Gastroesophageal sphincter (tissue), 4 donors: ENCODE results near the gene PPP1R10. TPM values are rescaled to one million over a fixed set of nuclear protein-coding genes. Genes with fewer than 3 reads are reported as not detected.

Experiments used
- ATAC-seq: fragments of 150-250 bp; one replicate; pipeline ENCODE4 v1.9.1; 2016; ENCODE audit warnings: mild to moderate bottlenecking, moderate library complexity
- H3K27ac ChIP-seq, 4 donors: fragments of 200-600 bp; sonication (generic) in 3 of 4; 1 replicate in 3 of 4; 2 replicates in 1 of 4; pipeline ENCODE4 v1.5.1; 2016 to 2019
- H3K27me3 ChIP-seq: fragments of 200-600 bp; sonication (generic); one replicate; pipeline ENCODE4 v1.5.1; 2019
- H3K36me3 ChIP-seq, 2 donors: fragments of 200-600 bp; sonication (generic); one replicate each; pipeline ENCODE4 v1.5.1; 2019; ENCODE audit warnings: control low read depth in 1 of 2
- H3K4me1 ChIP-seq, 3 donors: fragments of 200-600 bp; sonication (generic); 1 replicate in 2 of 3; 2 replicates in 1 of 3; pipeline ENCODE4 v1.5.1; 2016 to 2019; ENCODE audit warnings: control low read depth in 2 of 3
- H3K4me3 ChIP-seq, 2 donors: fragments of 200-600 bp; sonication (generic); one replicate each; pipeline ENCODE4 v1.5.1; 2019; ENCODE audit warnings: mild to moderate bottlenecking in 1 of 2, moderate library complexity in 1 of 2
- H3K9me3 ChIP-seq, 3 donors: fragments of 200-600 bp; sonication (generic); one replicate each; pipeline ENCODE4 v1.5.1; 2017 to 2019; ENCODE audit warnings: control low read depth in 2 of 3
- CTCF ChIP-seq, 4 experiments: fragments of 200-600 bp in 2 of 4; fragments of 450-650 bp in 2 of 4; sonication (generic) in 1 of 4; IDR thresholded peaks; one replicate each; pipeline ENCODE4 v1.5.1; 2017 to 2019; ENCODE audit warnings: antibody characterized with exemption in 4 of 4, mild to moderate bottlenecking in 2 of 4, moderate library complexity in 2 of 4
- EP300 ChIP-seq: sonication (generic); formaldehyde crosslinking; IDR thresholded peaks from one replicate; pipeline ENCODE4 v1.6.1; 2017; ENCODE audit warnings: antibody characterized with exemption, mild to moderate bottlenecking
- POLR2A ChIP-seq, 2 donors: fragments of 450-650 bp; IDR thresholded peaks; one replicate each; pipeline ENCODE4 v1.6.1; 2017; ENCODE audit warnings: antibody characterized with exemption in 2 of 2, mild to moderate bottlenecking in 2 of 2, moderate library complexity in 1 of 2
- POLR2AphosphoS5 ChIP-seq: sonication (generic); formaldehyde crosslinking; IDR thresholded peaks from one replicate; pipeline ENCODE4 v1.6.1; 2017; ENCODE audit warnings: antibody characterized with exemption
- WGBS, 2 donors: methylation state at CpG; one replicate each; pipeline ENCODE4 v1.1.5; 2018; ENCODE audit warnings: low coverage in 1 of 2; 5-methylcytosine and 5-hydroxymethylcytosine counted together
- total RNA-seq, 4 donors: library from RNA; depleted of rRNA; stranded (reverse); fragments of >200 nt; gene quantifications; one replicate each; pipeline ENCODE4 v1.1.0, GENCODE V29; 2016

PPP1R10 gene
- total RNA-seq, 4 donors from 2014 or later, result 26.7 to 50.4 (median 37.9) TPM

DNA sequence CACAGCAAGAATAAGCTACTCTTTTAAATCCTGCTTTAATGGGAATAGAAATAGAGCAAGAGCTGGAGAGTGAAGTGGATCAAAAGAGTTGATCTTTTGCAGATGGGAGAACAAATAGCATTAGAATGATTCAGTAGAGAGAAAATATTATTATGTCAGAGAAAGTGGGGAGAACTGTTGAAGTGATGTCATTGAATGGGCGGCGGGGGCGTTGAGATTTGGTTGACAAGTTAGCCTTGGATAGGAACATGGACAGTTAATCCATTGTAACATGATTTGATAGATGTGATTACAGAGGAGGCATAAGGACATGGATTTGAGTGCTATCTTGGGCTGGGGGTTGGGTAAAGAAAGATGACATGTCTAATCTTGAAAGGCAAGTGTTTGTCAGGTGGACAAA, 18.8 kb upstream of the PPP1R10 start:
- H3K36me3 ChIP-seq, result peaks cover 0 to 65% of the 10 kb centered on the region in 2 donors
- no peaks in the 10 kb centered on the region for H3K9me3 ChIP-seq
- WGBS, 2 donors, result 100% methylated on average over 3 of the region's 3 CpGs; no CpG with 5 or more reads in 1 of the 2 donors
- TF ChIP-seq POLR2AphosphoS5 (no peak), POLR2A (IDR thresholded peaks at IDR 0.05) (no peak), EP300 (no peak), CTCF (IDR thresholded peaks at IDR 0.05) (no peak)
- no peak overlapping the region for H3K27ac ChIP-seq
- ATAC-seq, result no peak
- no peaks in the 10 kb centered on the region for H3K4me1 ChIP-seq
- no peak overlapping the region for H3K4me3 ChIP-seq
- no peaks in the 10 kb centered on the region for H3K27me3 ChIP-seq

GRCh38 chr6:30626484-30627366, 9.7 kb upstream of the PPP1R10 start, which contains the start of gene ATAT1:
ATAT1 (plus strand) TSS chr6:30626874.
- Histone ChIP-seq H3K9me3 (no peaks in the 10 kb centered on the region), H3K27ac (peak within 1 kb of the TSS; percentile 25 to 97 (median 90)), H3K36me3 (peaks cover 0 to 82% of the 10 kb centered on the region in 2 donors), H3K4me1 (peaks cover 0 to 21% (median 11%) of the 10 kb centered on the region in 3 donors), H3K27me3 (no peaks in the 10 kb centered on the region), H3K4me3 (peak within 1 kb of the TSS; percentile 23 to 61)
- 1% methylated on average over 19 of the region's 36 CpGs; no CpG with 5 or more reads in 1 of the 2 donors for WGBS, 2 donors
- peak; percentile 98 for ATAC-seq
- TF ChIP-seq CTCF (IDR thresholded peaks at IDR 0.05) (peak in 3 of 4 experiments; percentile 37 to 70 (median 58)), POLR2A (IDR thresholded peaks at IDR 0.05) (peak; percentile 32 to 47), EP300 (no peak), POLR2AphosphoS5 (peak; percentile 82)

GRCh38 chr6:30625511-30625910, 8.5 kb upstream of the PPP1R10 start:
- H3K4me3 ChIP-seq, result no peak overlapping the region
- H3K27ac ChIP-seq, result peak overlapping the region in 3 of 4 donors; percentile 32 to 92 (median 88)
- H3K36me3 ChIP-seq, result peaks cover 0 to 83% of the 10 kb centered on the region in 2 donors
- no peak for ATAC-seq
- WGBS, 2 donors, result 89% methylated on average over 3 of the region's 8 CpGs; no CpG with 5 or more reads in 1 of the 2 donors
- H3K27me3 ChIP-seq, result no peaks in the 10 kb centered on the region
- no peaks in the 10 kb centered on the region for H3K9me3 ChIP-seq
- H3K4me1 ChIP-seq, result peaks cover 0 to 21% (median 11%) of the 10 kb centered on the region in 3 donors
- TF ChIP-seq CTCF (IDR thresholded peaks at IDR 0.05) (no peak), EP300 (no peak), POLR2AphosphoS5 (no peak), POLR2A (IDR thresholded peaks at IDR 0.05) (no peak)

GRCh38 chr6:30619561-30619960, 2.5 kb upstream of the PPP1R10 start:
- no peak for TF ChIP-seq CTCF (IDR thresholded peaks at IDR 0.05)
- no peak for TF ChIP-seq POLR2A (IDR thresholded peaks at IDR 0.05)
- no peak for TF ChIP-seq EP300
- no peak for TF ChIP-seq POLR2AphosphoS5
- Histone ChIP-seq H3K9me3 (no peaks in the 10 kb centered on the region), H3K4me3 (no peak overlapping the region), H3K36me3 (peaks cover 0 to 62% of the 10 kb centered on the region in 2 donors), H3K27ac (peak overlapping the region in 3 of 4 donors; percentile 19 to 95 (median 92)), H3K4me1 (peaks cover 3 to 21% (median 8%) of the 10 kb centered on the region in 3 donors), H3K27me3 (no peaks in the 10 kb centered on the region)
- 83 to 92% methylated on average over 4 to 7 of the region's 11 CpGs for WGBS, 2 donors
- ATAC-seq, result no peak
